ENCODE results near the gene F2RL1. TPM values are rescaled to one million over a fixed set of nuclear protein-coding genes. Genes with fewer than 3 reads are reported as not detected.

F2RL1 gene
- total RNA-seq, 1 experiment from 2014 or later: 51.8 TPM

- peak overlapping the region; percentile 80 for H3K27ac Mint-ChIP-seq (ENCODE audit: unreplicated experiment)
- no peak for TF ChIP-seq CTCF (IDR thresholded peaks at IDR 0.05; ENCODE audit: insufficient read depth in 1 of 2, low read depth in 1 of 2, low read length in 1 of 2, severe bottlenecking in 1 of 2, unreplicated experiment in 1 of 2)
- CTCF ChIA-PET: interaction anchor here (0.7 to 1.4 kb wide), 5 partner anchors 11 to 31 kb away, joined by 3 to 10 read pairs (median 3); partner anchors contain the start of gene F2RL1
- no peaks in the 10 kb centered on the region for H3K27me3 Mint-ChIP-seq (ENCODE audit: insufficient read depth, unreplicated experiment)
- peak overlapping the region; percentile 3; the same call in 1 of the 2 replicates for H3K4me3 ChIP-seq (ENCODE audit: low read depth, low read length)
- intact Hi-C loops (cut with micrococcal nuclease; ENCODE audit: unreplicated experiment): loop anchor here (1.0 to 2.0 kb wide), 3 partner anchors 13 to 21 kb away; partner anchors contain the start of gene F2RL1
- H3K36me3 ChIP-seq (ENCODE audit: control insufficient read depth, insufficient read depth, low read length): no peaks in the 10 kb centered on the region
- H3K9me3 ChIP-seq: no peaks in the 10 kb centered on the region
- peaks cover 58% of the 10 kb centered on the region for H3K4me1 ChIP-seq
- H3K9me3 Mint-ChIP-seq (ENCODE audit: unreplicated experiment): no peaks in the 10 kb centered on the region
- H3K36me3 Mint-ChIP-seq (ENCODE audit: insufficient read depth, unreplicated experiment): peaks cover 13% of the 10 kb centered on the region
- BruUV-seq (replicated peaks): no TSS peak
- H3K4me1 Mint-ChIP-seq (ENCODE audit: low read depth, unreplicated experiment): peaks cover 26% of the 10 kb centered on the region
- peak overlapping the region; percentile 47 for H3K4me3 Mint-ChIP-seq (ENCODE audit: unreplicated experiment)
- no peaks in the 10 kb centered on the region for H3K27me3 ChIP-seq (replicated peaks; ENCODE audit: control insufficient read depth, insufficient read depth, low read length)
- POLR2A ChIA-PET: interaction anchor here (0.6 to 3.6 kb wide), 2 partner anchors 13 to 122 kb away, joined by 3 to 35 read pairs; partner anchors contain the start of gene F2RL1
- peak; percentile 76 to 77 for DNase-seq
These were observed 12.9 kb upstream of the F2RL1 start for GRCh38 chr5:76805821-76806505.

DNA sequence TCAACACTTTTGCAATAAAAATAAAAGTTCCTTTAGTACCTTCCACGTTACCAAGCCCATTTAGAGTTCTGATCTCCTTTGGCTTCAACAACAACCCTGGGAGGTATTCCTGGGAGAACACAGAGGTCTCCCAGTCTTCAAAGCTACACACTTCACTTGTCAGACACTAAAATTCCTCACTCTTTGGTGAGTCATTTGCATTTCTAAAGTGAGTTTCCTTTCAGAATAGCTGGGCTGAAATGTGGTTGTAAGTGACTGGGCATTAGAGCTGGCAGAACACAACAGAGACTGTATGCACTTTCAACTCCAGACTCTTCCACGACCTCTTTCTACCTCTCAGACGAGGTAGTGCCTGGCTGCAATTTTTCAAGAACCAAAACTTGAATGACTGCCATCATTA is 11.5 kb upstream of the F2RL1 start:
- peaks cover 14% of the 10 kb centered on the region for H3K4me1 Mint-ChIP-seq (ENCODE audit: low read depth, unreplicated experiment)
- no peak overlapping the region for H3K4me3 Mint-ChIP-seq (ENCODE audit: unreplicated experiment)
- TF ChIP-seq CTCF (IDR thresholded peaks at IDR 0.05; ENCODE audit: insufficient read depth in 1 of 2, low read depth in 1 of 2, low read length in 1 of 2, severe bottlenecking in 1 of 2, unreplicated experiment in 1 of 2): no peak
- H3K9me3 Mint-ChIP-seq (ENCODE audit: unreplicated experiment): no peaks in the 10 kb centered on the region
- Histone ChIP-seq H3K9me3 (no peaks in the 10 kb centered on the region), H3K4me1 (peaks cover 45% of the 10 kb centered on the region), H3K27me3 (replicated peaks; ENCODE audit: control insufficient read depth, insufficient read depth, low read length) (no peaks in the 10 kb centered on the region), H3K36me3 (ENCODE audit: control insufficient read depth, insufficient read depth, low read length) (no peaks in the 10 kb centered on the region), H3K4me3 (ENCODE audit: low read depth, low read length) (no peak overlapping the region)
- H3K27me3 Mint-ChIP-seq (ENCODE audit: insufficient read depth, unreplicated experiment): no peaks in the 10 kb centered on the region
- ChIA-PET CTCF (interaction anchor here (0.6 to 1.2 kb wide), 2 partner anchors 11 to 968 kb away, joined by 3 read pairs; partner anchors contain the start of gene F2RL1), POLR2A (interaction anchor here (3.6 kb wide), 1 partner anchor 12 kb away, joined by 35 read pairs; the partner anchor contains the start of gene F2RL1)
- peaks cover 6% of the 10 kb centered on the region for H3K36me3 Mint-ChIP-seq (ENCODE audit: insufficient read depth, unreplicated experiment)
- intact Hi-C loops (cut with micrococcal nuclease; ENCODE audit: unreplicated experiment): loop anchor here (2.0 kb wide), 1 partner anchor 16 kb away; no protein-coding TSS in a partner anchor
- H3K27ac Mint-ChIP-seq (ENCODE audit: unreplicated experiment): peak overlapping the region; percentile 35
- no peak for DNase-seq
- BruUV-seq (replicated peaks): no TSS peak

DNA sequence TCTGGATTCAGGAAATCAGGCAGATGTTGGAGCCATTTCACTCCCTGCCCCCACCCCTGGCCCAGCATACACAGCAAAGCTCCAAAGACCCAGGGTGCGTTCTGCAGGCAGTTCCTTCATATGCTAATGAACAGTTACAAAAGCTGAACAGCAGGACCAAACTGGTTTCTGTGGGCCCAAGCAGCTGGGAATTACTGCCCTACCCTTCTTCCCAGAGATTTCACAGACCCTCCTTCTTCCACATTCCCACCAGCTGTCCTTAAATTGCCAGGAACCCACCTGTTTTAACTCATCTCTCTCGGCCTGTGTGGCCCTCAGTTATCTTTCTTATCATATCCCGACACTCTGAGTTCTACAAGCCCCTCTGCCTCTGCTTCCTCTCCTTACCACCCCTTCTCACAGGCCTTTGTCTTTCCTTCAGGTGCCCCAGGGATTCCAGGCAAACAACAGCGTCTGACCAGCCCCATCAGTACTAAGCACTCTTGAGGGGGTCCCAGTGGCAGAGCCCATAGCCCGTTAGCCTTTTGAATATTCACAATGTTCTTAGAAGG is 10.6 kb upstream of the F2RL1 start:
- Histone ChIP-seq H3K4me1 (peaks cover 45% of the 10 kb centered on the region), H3K27me3 (replicated peaks; ENCODE audit: control insufficient read depth, insufficient read depth, low read length) (no peaks in the 10 kb centered on the region), H3K36me3 (ENCODE audit: control insufficient read depth, insufficient read depth, low read length) (no peaks in the 10 kb centered on the region), H3K9me3 (no peaks in the 10 kb centered on the region), H3K4me3 (ENCODE audit: low read depth, low read length) (no peak overlapping the region)
- peaks cover 6% of the 10 kb centered on the region for H3K36me3 Mint-ChIP-seq (ENCODE audit: insufficient read depth, unreplicated experiment)
- CTCF ChIA-PET: interaction anchor here (1.2 kb wide), 1 partner anchor 10 kb away, joined by 3 read pairs; the partner anchor contains the start of gene F2RL1
- no peak for DNase-seq
- peak overlapping the region; percentile 9 for H3K4me3 Mint-ChIP-seq (ENCODE audit: unreplicated experiment)
- H3K4me1 Mint-ChIP-seq (ENCODE audit: low read depth, unreplicated experiment): peaks cover 14% of the 10 kb centered on the region
- H3K9me3 Mint-ChIP-seq (ENCODE audit: unreplicated experiment): no peaks in the 10 kb centered on the region
- BruUV-seq (replicated peaks): no TSS peak
- intact Hi-C loops (cut with micrococcal nuclease; ENCODE audit: unreplicated experiment): no loop called here
- H3K27me3 Mint-ChIP-seq (ENCODE audit: insufficient read depth, unreplicated experiment): no peaks in the 10 kb centered on the region
- TF ChIP-seq CTCF (IDR thresholded peaks at IDR 0.05; ENCODE audit: insufficient read depth in 1 of 2, low read depth in 1 of 2, low read length in 1 of 2, severe bottlenecking in 1 of 2, unreplicated experiment in 1 of 2): no peak
- peak overlapping the region; percentile 91 for H3K27ac Mint-ChIP-seq (ENCODE audit: unreplicated experiment)
- POLR2A ChIA-PET: interaction anchor here (3.6 kb wide), 1 partner anchor 11 kb away, joined by 35 read pairs; the partner anchor contains the start of gene F2RL1
